Kidney epithelial cell (primary cell): ENCODE results near the gene PTX4. TPM values are rescaled to one million over a fixed set of nuclear protein-coding genes. Genes with fewer than 3 reads are reported as not detected.

Experiments used
- DNase-seq: peaks from one replicate; pipeline ENCODE4 v3.0.0-alpha.2; 2010; ENCODE audit warnings: low read depth
- H3K27me3 ChIP-seq: 2 replicates; pipeline ENCODE4 v1.6.0; 2011; ENCODE audit warnings: low read length; ENCODE audit not compliant: control insufficient read depth, insufficient read depth
- H3K36me3 ChIP-seq: 2 replicates; pipeline ENCODE4 v1.5.1; 2011; ENCODE audit warnings: low read length; ENCODE audit not compliant: control insufficient read depth, insufficient read depth
- H3K4me3 ChIP-seq: 2 replicates; pipeline ENCODE4 v1.5.1; 2011; ENCODE audit warnings: low read depth, mild to moderate bottlenecking, control low read depth, low read length
- total RNA-seq: library from RNA; depleted of rRNA; stranded (reverse); fragments of >200 nt; gene quantifications from 2 replicates; pipeline ENCODE4 v1.2.3, GENCODE V29; 2015
- TF ChIP-seq, protein P1 (sequence below): IDR thresholded peaks from 2 replicates; pipeline ENCODE4 v1.5.1; 2011; ENCODE audit warnings: mild to moderate bottlenecking, moderate library complexity, low read length, control low read depth, inconsistent platforms; ENCODE audit not compliant: insufficient read depth, poor library complexity, severe bottlenecking

The PTX4 gene
- total RNA-seq, 1 donor from 2014 or later, result not detected

DNA sequence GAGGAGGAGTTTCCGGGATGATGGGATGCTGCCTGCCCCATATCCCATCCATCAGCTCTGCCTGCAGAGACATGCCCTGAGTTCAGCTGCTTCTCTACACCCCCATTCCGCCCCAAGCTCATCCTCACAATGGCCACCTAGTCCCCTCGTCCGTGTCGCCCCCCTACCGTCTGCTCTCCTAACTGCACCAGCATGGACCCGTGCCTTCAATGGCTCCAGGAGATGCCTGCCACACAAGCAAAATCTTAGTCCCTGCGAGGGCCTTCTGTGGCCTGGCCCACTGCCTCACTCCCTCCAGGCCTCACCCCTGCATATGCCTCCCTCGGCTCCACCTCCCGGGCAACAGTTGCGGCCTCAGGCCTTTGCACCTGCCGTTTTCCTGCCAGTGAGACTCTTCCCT is 2.6 kb upstream of the PTX4 start:
- TF ChIP-seq, protein P1, sequence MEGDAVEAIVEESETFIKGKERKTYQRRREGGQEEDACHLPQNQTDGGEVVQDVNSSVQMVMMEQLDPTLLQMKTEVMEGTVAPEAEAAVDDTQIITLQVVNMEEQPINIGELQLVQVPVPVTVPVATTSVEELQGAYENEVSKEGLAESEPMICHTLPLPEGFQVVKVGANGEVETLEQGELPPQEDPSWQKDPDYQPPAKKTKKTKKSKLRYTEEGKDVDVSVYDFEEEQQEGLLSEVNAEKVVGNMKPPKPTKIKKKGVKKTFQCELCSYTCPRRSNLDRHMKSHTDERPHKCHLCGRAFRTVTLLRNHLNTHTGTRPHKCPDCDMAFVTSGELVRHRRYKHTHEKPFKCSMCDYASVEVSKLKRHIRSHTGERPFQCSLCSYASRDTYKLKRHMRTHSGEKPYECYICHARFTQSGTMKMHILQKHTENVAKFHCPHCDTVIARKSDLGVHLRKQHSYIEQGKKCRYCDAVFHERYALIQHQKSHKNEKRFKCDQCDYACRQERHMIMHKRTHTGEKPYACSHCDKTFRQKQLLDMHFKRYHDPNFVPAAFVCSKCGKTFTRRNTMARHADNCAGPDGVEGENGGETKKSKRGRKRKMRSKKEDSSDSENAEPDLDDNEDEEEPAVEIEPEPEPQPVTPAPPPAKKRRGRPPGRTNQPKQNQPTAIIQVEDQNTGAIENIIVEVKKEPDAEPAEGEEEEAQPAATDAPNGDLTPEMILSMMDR, result no peak
- H3K4me3 ChIP-seq, result no peak overlapping the region
- H3K36me3 ChIP-seq, result no peaks in the 10 kb centered on the region
- DNase-seq, result no peak
- H3K27me3 ChIP-seq, result no peaks in the 10 kb centered on the region

DNA sequence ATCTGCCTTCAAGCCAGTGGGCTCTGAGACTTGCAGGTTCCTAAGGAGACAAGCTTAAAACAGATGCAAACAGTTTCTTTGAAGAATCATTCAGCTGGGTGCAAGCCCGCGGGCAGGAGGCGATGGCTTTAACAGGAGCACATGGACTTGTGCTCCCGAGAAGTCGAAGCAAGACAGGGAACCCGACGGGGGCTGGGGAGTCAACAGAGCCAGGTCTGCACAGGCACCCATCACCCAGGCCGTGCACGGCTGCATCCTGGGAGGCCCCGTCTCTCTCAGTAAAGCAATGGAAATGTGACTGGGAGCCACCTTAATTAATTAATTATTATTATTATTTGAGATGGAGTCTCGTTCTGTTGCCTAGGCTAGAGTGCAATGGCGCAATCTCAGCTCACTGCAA is 333 bp upstream of the PTX4 start:
- H3K27me3 ChIP-seq, result no peaks in the 10 kb centered on the region
- no peaks in the 10 kb centered on the region for H3K36me3 ChIP-seq
- TF ChIP-seq, protein P1, result no peak
- H3K4me3 ChIP-seq, result no peak overlapping the region
- no peak for DNase-seq

DNA sequence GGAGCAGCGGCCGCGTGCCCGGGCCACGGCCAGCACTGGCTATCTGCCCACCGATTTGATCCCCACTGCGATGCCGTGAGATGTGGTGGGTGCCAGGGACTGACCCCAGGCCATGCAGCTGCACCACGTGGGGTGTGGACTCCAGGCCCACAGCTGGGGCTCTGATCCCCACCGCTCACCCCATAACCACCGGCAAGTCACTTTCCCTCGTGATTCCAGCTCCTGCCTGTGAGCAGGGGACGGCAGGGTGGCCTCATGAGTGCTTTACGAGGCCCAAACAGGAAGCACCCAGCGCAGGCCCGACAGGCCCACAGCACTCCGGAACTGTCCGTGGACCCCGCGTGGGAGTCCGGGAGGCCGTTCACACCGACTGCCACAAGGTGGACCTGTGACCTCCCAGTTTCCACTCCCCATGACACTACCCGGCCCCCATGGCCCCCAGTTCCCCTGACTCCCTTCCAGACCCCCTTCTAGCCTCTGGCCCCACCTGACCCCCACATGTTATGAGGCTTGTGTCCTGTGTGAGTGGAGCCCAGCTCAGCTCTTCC is 616 bp downstream of the PTX4 start:
- Histone ChIP-seq H3K36me3 (no peaks in the 10 kb centered on the region), H3K4me3 (no peak overlapping the region), H3K27me3 (no peaks in the 10 kb centered on the region)
- TF ChIP-seq, protein P1, result no peak
- no peak for DNase-seq

DNA sequence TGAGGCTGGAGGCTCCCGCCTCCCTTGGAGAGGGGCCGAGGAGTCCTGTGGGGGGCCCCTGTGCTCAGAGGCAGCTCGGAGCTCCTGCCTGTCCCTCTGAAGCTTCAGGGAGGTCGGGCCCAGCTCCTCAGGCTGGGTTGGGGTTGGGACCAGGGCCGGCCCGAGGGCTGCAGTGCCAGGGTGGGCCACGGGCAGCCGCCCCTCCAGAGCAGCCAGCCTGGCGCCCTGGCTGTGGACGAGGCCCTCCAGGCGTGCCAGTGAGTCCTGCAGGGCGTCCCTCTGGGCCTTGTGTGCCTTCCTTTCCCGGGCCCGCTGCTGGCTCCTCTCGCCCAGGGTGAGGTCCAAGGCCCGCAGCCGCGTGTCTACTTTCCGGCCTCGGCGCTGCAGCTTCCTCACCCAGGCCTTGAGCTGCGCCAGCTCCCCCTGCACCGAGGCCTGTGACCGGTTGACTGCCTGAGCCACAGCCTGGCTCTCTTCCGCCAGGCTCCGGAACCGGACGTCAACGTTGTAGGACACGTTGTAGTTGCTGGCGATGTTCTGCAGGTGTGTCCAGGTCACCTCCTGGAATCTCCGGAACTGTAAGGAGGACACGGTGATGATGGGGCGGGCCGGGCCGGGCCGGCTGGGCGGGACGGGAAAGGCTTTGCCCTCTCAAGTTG is 1.2 kb downstream of the PTX4 start:
- Histone ChIP-seq H3K36me3 (no peaks in the 10 kb centered on the region), H3K27me3 (no peaks in the 10 kb centered on the region), H3K4me3 (no peak overlapping the region)
- no peak for DNase-seq
- TF ChIP-seq, protein P1, result no peak

DNA sequence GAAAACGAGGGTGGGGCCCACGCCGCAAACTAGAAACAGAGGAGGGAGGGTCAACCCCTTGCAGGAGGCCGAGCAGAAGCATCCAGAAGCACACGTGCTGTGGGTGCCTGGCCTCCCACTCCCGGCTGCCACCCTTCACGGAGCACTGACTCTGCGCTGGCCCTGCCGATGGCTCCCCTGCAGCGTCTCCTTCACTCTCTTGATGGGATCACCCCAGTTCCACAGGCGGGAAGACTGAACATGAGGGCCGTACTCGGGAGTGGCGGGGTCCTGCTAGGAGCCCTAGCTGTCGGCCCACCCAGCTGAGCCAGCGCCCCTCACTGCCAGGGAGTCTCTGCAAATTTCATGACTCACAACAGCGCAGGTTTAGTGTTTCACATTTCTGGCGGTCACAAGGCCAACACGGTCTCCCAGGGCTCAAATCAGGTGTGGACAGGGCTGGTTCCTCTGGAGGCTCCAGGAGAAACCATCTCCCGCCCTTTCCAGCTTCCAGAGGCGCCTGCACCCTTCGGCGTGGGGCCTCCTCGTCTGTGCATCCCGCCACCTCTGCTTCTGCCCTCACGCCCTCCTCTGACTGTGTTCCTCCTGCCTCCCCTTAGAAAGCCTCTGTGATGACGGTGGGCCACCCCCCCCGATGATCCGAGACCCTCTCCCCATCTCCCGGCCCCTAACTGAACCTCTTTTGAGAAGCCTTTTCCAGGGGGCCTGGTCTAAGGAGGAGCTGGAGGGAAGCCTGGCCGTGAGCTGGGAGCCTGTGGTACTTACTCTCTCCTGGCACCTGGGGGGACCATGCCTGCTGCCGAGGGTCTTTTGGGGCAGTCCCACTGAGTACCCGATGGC is 2.0 kb downstream of the PTX4 start:
- Histone ChIP-seq H3K4me3 (no peak overlapping the region), H3K27me3 (no peaks in the 10 kb centered on the region)
- TF ChIP-seq, protein P1, result no peak

More for the DNA sequence above, 2.0 kb downstream of the PTX4 start:
- H3K36me3 ChIP-seq, result no peaks in the 10 kb centered on the region
- DNase-seq, result no peak
